ENCODE measurements around the gene CARD9.
"Not testable (repeated sequence)": the region's sequence is repeated elsewhere in the genome, so short reads cannot be mapped to it uniquely, and the experiment has no call there.

- TF ChIP-seq CTCF (conservative IDR thresholded peaks at IDR 0.05); EZH2 (IDR thresholded peaks at IDR 0.05; ENCODE audit: low read depth): not testable (repeated sequence)
These were observed 33.6 kb upstream of the CARD9 start for GRCh38 chr9:136407061-136407460.

Measured in PC-9 (cell line).